ENCODE data around the gene ZMYND15.

ZMYND15 gene

DNA sequence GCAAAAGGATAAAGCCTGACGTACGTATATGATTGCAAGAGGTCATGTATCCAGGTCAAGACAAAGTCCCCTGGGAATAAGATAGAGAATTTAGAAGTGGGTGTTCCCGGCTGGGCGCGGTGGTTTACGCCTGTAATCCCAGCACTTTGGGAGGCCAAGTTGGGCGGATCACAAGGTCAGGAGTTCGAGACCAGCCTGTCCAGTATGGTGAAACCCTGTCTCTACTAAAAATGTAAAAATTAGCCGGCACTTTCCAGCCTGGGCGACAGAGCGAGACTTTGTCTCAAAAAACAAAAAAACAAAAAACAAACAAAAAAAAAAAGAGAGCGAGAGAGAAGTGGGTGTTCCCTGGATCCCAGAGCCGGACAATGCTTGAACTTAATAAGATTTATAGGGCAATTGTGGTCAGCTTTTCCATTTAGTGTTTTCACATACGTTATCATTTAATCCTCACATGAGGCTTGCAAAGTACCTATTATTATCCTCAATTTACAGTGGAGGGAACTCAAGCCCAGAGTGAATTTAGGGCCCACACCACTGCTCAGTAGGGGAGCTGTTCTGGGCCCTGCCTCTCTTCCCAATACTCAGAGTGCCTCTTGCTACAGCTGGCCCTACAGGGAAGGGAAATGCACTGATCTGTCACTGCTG is 48.6 kb downstream of the ZMYND15 start:
- no peak for DNase-seq

DNA sequence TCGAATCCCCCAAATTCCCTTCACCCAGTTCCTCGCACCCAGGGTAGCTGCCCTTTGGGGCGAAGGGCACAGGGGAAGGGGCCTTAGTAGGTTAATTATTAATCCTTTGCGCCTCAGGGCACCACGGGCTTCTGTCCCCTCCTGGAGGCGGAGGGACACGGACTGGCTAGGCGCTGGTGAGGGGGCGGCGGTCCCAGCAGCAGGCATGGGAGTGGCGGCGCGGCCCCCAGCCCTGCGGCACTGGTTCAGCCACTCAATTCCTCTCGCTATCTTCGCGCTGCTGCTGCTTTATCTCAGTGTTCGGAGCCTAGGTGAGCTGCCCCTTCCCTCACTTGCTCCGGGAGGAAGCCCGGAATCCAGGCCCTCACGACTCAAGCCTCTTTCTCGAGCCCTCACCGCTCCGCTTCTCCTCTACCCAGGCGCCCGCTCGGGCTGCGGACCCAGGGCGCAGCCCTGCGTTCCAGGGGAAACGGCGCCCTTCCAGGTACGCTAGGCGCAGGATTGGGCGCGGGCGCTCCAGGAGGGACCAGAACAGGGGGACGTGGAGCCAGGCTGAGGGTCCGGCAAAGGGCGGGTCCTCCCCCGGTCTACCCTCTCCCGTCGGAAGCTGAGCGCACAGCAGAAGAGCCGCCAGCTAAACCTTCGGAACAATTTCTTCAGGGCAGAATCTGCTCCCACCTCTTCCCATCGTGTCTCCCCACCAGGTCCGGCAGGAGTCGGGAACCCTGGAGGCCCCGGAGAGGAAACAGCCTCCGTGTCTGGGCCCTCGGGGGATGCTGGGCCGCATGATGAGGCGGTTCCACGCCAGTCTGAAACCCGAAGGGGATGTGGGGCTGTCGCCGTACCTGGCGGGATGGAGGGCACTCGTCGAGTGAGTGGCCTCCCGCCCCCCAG is 49.4 kb downstream of the ZMYND15 start, which contains the start of gene GLTPD2:
GLTPD2 (plus strand) TSS at position 158 of the 894 bp plus-strand sequence; CDS start at position 206, 48 bp downstream.
- DNase-seq: no peak

- DNase-seq: no peak
Measured at GRCh38 chr17:4789701-4789950, 50.0 kb downstream of the ZMYND15 start.

GRCh38 chr17:4789951-4790704 is 50.5 kb downstream of the ZMYND15 start:
- peak; percentile 89 for DNase-seq

DNA sequence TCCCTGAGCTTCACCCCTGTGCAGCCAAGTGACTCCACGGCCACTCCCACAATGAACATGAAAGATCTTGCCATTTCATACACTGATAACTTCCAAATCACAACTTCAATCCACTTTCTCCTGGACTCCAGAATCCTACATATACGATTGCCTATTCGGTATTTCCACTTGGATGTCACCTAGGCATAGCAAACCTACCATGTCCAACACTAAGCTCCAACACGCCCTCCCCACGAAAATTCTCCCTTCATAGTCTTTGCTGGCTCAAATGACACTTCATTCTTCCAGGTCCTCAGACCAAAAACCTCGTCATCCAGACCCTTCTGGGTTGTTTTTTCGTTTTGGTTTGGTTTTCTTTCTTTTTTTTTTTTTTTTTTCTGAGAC is 51.1 kb downstream of the ZMYND15 start:
- no peak for DNase-seq

GRCh38 chr17:4795168-4795567 is 55.5 kb downstream of the ZMYND15 start:
- no peak for DNase-seq

Data from NCI-H226 (cell line).